ENCODE measurements around the gene ANKH.

DNA sequence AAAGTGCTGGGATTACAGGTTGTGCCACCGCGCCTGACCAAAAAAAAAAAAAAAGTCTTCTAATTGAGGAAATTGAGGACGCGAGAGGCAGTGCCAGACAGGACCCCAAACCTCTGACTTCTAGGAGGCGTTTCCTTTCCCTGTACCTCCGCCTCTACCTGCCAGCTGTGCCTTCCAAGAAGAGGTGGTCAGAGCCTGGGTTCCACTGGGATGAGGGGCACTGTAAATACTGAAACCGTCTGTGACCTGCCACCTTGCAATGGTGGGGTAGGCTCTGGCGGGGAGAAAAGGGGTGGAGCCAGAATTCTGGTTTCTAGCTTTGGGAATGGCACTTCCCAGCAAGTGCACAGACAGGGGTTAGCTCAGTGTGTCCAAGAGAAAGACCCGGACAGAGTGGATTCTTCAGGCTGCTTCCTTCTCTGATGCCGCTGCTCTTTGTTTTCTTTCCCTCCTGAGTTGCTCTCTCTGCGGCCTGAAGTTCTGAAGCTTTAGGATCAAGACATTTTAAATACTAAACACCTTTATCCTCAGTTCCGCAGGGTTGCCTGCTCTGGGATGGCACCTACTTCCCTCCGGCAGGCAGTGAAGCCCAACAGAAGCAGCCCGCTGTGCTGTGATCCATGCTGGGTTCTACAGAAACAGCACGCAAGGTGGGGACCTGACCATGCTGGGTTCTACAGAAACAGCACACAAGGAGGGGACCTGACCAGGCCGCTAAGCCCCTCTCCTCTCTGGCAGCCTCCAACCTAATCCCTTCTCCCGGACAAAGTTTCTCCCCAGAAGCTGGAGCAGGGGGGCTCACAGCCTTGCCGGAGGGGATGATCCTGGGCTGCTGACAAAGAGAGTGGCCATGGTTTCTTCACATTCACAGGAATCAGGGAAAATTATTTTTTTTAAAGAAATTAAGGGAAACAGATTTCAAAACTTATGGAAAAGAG is 141.9 kb downstream of the ANKH start:
- TF ChIP-seq POLR2A (IDR thresholded peaks at IDR 0.05), result no peak
- TF ChIP-seq, protein P1, sequence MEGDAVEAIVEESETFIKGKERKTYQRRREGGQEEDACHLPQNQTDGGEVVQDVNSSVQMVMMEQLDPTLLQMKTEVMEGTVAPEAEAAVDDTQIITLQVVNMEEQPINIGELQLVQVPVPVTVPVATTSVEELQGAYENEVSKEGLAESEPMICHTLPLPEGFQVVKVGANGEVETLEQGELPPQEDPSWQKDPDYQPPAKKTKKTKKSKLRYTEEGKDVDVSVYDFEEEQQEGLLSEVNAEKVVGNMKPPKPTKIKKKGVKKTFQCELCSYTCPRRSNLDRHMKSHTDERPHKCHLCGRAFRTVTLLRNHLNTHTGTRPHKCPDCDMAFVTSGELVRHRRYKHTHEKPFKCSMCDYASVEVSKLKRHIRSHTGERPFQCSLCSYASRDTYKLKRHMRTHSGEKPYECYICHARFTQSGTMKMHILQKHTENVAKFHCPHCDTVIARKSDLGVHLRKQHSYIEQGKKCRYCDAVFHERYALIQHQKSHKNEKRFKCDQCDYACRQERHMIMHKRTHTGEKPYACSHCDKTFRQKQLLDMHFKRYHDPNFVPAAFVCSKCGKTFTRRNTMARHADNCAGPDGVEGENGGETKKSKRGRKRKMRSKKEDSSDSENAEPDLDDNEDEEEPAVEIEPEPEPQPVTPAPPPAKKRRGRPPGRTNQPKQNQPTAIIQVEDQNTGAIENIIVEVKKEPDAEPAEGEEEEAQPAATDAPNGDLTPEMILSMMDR (IDR thresholded peaks at IDR 0.05), result no peak
